GM18508 (cell line): Measurements from ENCODE around the gene EIF2B4.
"Not testable (repeated sequence)": the region's sequence is repeated elsewhere in the genome, so short reads cannot be mapped to it uniquely, and the experiment has no call there.

Experiments
- ATAC-seq: cut with Tn5 transposase; IDR thresholded peaks from one replicate; pipeline ENCODE4 v1.9.1; 2021; ENCODE audit warnings: moderate number of reproducible peaks; ENCODE audit not compliant: insufficient read depth, unreplicated experiment

Gene EIF2B4

DNA sequence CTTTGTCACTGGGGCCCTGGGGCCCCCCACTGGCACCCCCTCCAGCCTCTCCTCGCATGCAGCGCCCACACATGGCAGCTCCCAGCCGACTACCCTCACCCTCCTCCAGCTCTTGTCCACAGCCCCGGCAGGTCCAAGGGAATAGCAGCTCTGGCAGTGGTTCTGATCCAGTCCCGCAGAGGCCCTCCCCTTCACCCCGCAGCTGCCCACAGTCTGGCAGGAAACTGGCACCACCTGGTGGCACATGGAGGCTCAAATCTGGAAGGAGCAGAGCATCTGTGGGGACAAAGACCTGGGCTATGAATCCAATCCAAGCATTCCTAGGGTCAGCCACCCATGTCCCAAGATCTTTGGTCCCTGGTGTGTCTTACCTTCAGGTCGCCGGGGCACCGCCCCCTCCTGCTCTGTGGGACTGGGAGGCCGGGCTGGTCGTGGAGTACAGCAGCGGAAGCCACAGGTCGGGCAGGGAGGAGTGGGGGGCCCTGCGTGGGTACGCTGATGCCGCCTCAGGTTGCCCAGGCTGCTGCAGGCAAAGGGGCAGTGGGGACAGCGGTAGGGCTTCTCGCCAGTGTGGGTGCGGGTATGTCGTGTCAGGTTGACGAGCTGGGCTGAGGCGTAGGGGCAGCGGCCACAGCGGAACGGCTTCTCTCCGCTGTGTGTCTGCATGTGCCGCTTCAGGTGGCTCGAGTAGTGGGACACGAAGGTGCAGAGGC is 8.1 kb upstream of the EIF2B4 start:
- no peak for ATAC-seq

DNA sequence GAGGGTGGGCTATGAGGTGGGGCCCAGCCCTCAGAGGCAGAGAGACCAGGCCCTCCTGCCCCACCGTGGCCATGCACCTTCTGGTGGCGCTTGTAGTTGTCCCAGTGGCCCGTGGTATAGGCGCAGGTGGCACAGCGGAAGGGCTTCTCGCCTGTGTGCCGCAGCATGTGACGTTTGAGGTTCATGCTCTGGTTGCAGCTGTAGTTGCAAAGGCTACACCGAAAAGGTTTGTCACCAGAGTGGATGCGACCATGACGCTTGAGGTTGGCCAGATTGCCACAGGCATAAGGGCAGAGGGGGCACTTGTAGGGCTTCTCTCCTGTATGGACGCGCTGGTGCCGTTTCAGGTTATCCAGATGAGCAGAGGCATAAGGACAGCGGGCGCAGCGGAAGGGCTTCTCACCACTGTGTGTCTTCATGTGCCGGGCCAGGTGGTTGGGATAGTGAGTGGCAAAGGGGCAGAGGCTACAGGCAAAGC is 7.5 kb upstream of the EIF2B4 start:
- ATAC-seq, result no peak

DNA sequence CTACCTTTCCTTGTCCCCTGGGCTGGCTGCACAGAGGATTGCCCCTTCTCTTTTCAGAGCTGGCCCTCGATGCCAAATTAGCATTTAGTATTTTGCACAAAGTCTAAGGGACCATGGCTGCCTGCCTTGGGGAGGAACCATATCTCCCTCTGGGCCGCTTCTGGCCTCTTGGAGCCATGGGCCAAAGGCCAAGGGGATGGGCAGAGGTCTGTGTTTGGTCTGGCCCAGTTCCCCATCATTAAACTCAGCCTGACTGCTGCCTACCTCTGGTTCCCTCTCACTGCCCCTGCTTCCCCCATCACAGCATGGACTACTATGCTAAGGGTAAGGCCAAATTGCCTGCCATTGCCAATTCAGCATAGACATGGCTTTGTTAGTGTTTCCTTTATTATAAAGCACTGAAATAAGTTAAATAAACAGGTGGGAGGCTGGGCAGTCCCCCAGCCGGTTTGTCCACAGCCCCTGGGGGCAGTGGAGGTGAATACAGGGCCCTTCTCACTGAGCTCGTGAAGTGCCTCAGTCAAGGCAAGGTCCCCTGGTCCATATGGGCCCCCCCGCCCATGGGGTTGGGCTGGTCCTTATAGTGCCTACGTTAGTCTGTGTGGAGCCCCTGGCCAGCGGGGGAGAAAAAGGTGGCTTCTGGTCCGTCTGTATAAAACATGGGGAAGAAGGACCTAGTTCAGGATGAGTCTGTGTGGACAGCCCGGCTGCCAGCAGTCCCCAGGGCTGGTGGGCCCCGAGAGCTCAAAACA is 6.9 kb upstream of the EIF2B4 start:
- ATAC-seq, result no peak

DNA sequence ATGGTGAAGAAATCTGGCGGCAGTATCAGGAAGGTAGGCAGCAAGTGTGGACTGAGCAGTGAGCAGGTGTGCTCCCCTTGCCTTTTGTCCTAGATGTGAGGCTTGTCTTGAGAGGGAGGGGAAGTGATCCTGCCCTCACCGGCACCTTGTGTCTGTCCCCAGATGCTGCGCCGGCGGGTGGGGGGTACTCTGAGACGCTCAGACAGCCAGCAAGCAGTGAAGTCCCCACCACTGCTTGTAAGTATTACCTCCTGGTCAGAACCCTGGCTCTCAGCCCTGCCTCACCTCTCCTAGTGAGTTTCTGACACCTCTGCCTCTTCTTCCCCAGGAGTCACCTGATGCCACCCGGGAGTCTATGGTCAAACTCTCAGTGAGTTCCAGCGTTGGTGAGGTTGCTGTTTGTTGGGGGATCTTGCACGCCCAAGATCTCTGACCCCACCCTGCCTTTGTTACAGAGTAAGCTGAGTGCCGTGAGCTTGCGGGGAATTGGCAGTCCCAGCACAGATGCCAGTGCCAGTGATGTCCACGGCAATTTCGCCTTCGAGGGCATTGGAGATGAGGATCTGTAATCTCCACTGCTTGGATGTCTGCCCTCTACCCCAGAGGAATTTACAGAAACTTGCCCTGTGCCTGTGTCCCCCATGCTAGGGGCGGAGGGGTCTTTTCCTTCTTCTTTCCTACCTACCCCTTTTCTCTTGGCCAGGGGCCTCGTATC is 6.2 kb upstream of the EIF2B4 start:
- ATAC-seq, result no peak

DNA sequence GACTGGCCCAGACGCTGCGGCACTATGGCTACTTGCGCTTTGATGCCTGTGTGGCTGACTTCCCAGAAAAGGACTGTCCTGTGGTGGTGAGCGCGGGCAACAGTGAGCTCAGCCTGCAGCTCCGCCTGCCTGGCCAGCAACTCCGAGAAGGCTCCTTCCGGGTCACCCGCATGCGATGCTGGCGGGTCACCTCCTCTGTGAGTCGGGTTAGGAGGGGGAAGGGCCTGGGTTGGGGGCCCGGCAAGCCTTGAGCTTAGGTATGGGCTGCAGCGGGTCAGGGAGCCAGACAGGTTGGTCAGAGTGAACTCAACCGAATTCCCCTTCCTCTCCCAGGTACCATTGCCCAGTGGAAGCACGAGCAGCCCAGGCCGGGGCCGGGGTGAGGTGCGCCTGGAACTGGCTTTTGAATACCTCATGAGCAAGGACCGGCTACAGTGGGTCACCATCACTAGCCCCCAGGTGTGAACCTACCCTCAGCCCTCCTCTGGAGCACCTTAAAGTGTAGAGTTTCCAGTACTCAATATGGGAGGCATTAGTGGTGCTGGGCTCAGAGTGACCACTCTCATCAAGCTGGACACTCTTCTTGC is 5.5 kb upstream of the EIF2B4 start:
- ATAC-seq, result no peak

DNA sequence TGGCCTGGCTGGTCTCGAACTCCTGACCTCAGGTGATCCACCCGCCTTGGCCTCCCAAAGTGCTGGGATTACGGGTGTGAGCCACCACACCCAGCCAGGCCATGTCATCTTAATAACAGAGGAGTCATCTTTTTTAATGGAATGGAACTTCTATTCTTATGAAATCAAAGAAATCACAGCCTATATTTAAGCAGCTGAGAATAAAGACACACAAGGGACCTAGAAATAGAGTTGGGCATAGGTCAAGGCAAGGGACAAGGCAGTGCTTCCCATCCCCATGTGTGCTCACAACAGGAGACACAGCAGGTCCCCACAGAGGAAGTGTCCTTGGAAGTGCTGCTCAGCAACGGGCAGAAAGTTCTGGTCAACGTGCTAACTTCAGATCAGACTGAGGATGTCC is 3.4 kb upstream of the EIF2B4 start:
- no peak for ATAC-seq

DNA sequence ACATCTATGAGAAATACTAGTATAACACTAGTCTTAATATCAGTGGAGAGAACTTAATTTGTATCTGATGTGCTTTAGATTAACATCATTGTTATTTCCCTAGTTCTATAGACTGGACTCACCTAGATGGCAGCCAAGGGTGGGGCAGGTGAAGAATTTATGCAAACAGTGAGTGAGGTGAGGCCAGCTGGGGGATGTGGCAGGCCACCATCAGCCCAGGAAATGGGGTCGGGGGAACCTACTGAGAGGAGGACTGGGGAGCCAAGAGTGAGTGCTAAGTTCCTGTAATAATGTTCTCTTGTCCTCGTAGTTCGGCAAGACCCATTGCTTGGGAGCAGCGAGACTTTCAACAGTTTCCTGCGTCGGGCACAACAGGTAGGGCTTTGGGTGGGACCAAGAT is 2.8 kb upstream of the EIF2B4 start:
- ATAC-seq, result no peak

DNA sequence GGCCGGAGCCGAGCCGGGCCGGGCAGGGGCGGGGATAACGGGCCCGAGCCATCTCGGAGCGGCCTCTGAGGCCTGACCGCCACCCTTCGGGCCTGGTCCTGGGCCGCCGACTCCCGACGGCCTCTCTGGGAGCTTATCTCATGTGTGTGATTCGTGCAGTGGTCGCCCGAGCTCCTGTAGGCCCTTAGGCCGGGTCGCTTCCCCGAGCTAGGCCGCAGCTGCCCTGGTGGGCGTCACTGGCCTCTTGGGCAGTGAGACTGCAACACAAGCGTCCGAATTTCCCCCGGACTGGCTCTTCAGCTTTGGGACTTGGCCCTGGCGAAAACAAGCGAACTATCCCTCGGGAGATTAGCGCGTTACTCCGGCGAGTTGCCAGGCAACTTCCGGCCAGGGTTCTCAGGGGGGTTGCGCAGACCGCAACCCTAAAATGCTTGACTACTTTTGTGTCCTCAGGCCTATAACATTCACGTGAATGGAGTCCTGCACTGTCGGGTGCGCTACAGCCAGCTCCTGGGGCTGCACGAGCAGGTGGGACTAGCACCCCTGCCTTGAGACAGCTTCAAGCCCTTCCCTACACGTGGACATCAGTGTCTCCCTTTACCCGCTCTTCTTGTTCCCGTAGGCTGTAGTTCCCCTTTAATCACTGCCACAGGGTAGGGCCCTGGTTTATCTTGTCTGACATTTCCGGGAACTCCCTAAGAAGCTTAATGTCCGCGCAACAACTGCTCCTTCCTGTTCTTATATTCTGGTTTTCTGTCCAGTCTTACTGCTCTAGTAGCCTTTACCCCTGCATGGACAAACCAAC is 880 bp upstream of the EIF2B4 start:
- ATAC-seq, result no peak

DNA sequence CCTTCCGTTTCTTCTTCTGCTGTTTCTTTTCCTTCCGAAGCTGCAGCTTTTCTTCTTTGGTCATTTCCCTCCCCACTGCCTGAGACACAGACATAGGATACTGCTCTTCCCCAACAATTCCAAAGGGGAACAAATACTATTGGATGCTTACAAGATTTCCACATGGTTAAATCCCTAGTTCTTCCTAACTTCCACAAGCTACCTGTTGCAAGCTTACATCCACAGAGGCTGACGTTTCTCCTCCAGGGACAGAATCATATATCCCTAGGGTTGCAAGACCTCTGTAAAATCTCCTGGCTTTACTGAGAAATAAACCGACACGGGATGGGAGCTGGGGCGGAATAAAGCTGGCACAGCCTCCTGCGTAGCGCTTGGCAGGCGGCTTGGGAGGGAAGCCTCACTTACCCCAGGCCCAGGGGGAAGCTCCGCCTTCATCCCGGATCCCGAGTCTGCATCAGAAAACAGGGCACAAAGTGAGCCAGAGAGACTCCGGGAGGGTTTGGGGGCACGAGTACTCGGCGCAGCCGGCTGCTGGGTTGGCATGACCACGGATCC is 590 bp downstream of the EIF2B4 start:
- ATAC-seq, result no peak

DNA sequence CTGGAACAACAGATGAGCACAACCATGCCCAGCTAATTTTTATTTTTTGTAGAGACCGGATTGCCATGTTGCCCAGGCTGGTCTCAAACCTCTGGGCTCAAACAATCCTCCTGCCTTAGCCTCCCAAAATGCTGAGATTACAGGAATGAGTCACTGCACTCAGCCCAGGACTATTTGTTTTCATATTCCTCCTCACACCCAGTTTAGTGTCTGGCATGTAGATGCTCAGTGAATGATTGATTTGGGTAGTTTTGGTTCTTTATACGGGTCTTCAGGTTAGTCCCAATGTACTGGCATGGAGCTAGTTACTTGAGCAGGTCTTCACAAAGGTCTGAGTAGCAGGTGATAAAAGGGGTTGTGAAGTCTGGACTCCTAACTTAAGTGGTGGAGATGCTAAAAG is 6.2 kb downstream of the EIF2B4 start:
- ATAC-seq, result no peak

DNA sequence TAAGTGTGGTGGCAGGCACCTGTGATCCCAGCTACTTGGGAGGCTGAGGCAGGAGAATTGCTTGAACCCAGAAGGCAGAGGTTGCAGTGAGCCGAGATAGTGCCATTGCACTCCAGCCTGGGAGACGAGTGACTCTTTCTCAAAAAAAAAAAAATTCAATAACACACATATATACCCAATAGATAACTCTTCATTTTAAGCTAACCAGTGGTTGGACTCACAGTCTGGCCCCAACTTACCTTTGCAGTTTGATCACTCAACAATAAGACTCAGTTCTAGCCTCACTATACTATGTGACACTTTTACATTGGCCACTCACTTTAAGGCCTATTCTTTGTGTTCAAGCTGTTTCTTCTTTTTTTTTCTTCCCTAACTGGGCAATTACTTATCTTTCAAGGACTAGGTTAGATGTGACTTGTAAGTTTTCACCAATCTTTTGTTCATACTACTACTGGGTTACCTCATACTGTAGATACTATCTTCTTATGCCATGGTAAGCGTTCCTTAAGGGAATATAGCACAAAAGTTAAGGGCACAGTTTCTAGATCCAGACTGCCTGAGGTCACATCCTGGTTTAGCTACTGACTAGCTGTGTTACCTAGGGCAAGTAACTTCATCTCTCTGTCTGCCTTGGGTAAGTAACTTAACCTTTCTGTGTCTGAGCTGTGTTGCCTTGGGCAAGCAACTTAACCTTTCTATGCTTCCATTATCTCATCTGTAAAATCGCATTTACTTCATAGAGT is 7.3 kb downstream of the EIF2B4 start:
- ATAC-seq, result no peak

DNA sequence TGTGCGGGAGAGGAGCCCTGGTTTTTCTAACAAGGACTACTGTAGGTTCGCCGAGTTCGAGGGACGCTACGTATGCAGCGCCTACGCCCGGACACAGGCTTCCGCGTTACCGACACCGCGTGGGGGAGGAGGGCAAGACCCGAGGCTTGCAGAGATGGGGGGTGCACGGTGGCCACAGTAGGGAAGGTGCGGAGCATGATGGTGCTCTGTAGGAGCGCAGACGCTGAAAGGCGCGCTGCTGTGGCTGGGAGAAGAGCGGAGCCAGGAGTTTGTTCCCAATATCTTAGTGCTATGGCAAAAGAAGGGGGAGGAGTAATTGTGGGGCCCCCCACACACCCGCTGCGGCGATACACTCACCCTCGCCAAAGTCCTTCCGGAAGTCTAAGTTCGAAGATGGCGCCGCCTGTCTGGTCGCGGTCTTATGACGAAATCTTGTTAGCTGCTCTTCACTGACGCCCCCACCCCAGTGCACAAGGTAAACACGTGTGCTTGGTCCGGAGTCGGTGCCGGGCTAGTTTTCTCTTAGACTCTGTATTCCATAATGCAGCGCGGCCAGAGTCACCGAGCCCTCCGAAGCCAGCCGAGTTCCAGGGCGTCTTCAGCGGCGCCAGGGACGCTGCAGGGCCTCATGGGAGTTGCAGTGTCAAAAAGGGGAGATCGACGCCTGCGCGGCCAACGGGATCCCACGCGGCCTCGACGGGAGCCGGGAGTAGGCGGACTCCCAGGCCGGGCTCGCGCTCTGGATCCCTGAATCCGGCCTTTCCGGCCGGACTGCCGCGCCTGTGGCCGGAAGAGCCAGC is 13.6 kb downstream of the EIF2B4 start, which contains the start of gene GTF3C2:
Gene GTF3C2 (minus strand): TSS at position 383 of the 800 bp plus-strand sequence. CDS start 13,210 bp downstream, outside the sequence.
- ATAC-seq, result peak; percentile 55

DNA sequence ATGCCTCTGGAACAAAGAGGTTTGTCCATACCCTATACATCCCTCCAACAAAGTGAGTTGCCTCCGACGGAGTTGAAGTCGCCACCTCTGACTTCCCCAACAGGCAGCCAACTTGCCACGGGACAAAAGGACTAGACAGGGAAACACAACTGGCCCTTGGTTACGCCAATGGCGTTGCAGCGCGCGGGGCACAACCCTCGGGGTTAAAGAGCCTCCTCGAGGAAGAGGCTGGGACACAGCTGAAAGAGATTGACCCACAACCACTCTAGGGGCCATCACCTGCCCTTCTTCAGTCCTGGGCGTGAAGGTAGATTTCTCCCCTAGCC is 14.1 kb downstream of the EIF2B4 start:
- peak; percentile 11 for ATAC-seq

DNA sequence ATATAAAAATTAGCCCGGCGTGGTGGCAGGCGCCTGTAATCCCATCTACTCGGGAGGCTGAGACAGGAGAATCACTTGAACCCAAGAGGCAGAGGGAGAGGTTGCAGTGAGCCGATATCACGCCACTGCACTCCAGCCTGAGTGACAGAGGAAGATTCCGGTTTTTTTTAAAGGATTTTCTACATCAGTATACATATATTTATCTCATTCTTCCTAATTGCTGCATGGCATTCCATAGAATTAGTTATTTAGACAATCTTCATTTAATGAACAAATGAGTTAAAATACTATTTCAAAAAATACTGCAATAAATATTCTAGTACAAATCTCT is 15.6 kb downstream of the EIF2B4 start:
- no peak for ATAC-seq

DNA sequence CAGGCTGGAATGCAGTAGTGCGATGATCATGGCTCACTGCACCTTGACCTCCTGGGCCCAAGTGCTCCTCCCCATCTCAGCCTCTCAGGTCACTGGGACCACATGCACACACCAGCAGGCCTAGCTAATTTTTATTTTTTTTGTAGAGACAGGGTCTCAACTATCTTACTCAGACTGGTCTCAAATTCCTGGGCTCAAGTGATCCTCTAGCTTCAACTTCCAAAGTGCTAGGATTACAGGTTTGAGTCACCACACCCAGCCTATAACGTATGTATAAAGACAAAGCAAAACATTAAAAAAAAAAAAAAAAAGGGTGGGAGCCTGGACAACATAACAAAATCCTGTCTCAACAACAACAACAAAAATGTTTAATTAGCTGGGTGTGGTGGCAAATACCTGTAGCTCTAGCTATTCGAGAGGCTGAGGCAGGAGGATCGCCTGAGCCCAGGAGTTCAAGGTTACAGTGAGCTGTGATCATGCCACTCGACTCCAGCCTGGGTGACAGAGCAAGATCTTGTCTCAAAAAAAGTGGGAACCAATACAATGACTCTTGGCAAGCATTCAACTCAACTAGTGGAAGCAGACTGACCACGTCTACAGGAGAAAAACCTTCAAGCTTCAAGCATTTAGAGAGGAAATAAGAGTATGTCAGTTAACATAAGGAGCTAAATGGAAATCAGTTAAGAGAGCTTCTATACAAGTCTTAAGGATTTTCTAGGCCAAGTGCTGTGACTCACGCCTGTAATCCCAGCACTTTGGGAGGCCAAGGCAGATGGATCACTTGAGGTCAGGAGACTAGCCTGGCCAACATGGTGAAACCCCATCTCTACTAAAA is 16.2 kb downstream of the EIF2B4 start:
- ATAC-seq, result no peak

DNA sequence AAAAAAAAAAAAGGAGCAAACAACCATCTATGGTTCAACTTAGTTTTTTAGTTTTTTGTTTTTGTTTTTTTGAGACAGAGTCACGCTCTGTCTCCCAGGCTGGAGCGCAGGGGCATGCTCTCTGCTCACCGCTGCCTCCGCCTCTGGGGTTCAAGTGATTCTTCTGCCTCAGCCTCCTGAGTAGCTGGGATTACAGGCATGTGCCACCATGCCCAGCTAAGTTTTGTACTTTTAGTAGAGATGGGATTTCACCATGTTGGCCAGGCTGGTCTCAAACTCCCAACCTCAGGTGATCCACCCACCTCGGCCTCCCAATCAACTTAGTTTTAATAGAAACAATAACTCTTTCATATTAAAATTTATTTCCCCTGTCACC is 16.8 kb downstream of the EIF2B4 start:
- ATAC-seq, result not testable (repeated sequence)

DNA sequence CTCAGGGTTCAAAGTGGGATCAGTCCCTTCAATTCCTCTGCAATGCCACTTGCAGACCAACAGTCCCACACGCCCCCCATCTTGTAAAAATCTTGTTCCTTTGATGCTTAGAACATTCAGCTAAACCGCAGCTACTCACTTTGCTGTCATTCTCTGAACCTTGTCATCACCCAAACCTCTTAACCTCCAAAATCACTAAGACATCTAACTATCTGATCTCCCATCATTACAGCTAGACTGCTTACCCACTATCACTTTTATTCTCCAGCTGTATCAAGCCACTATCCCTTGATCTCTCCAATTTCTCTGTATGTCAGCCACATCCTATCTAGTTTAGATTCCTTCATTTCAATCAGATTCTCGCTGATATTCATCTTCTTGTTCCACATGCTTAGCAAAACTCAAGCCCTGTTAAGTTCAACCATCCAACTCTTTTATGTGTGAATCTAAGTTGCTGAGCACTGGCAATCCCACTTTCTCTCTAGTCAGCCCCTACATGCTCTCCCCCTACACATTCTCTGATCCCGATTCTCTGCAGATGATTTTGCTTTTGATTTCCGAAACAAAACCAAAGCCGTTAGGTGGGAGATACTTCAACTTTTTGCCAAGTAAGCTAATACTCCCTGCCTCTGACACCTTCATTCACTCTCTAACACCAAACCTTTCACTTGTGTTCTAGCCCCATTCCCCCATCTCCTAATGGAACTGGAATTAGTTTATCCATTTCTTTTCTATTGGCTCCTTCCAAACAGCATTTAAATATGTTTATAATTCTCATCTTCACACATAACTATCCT is 18.1 kb downstream of the EIF2B4 start:
- no peak for ATAC-seq
